CMK (cell line): ENCODE measurements around the gene OR13C9.
"Not testable (repeated sequence)": the region's sequence is repeated elsewhere in the genome, so short reads cannot be mapped to it uniquely, and the experiment has no call there.

ENCODE experiments used
- DNase-seq: peaks from one replicate; pipeline ENCODE4 v3.0.0-alpha.2; 2010; ENCODE audit warnings: low read depth

Gene OR13C9, protein sequence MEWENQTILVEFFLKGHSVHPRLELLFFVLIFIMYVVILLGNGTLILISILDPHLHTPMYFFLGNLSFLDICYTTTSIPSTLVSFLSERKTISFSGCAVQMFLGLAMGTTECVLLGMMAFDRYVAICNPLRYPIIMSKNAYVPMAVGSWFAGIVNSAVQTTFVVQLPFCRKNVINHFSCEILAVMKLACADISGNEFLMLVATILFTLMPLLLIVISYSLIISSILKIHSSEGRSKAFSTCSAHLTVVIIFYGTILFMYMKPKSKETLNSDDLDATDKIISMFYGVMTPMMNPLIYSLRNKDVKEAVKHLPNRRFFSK

DNA sequence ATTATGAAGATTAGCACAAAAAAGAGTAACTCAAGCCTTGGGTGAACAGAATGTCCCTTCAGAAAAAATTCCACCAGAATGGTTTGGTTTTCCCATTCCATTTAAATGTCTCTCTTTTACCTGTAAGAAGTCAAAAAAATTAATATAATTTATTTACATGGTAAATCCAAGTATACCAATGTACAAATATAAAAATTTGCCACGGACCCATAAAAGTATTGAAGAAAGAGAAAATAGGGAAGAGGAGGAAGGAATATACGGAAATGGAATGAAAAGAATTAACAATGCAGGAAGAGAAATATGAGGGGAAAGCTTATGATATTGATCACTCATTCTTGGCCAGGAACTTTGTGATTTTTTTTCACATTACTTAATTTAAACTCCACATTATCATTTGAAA, at the start of gene OR13C9:
Gene OR13C9, minus strand, starts transcription at position 101 of the 400 bp plus-strand sequence. Its CDS starts 0 bp downstream, at position 101.
- DNase-seq = no peak

- DNase-seq = no peak
These were observed 40.6 kb upstream of the OR13C9 start for GRCh38 chr9:104658496-104659195.

DNA sequence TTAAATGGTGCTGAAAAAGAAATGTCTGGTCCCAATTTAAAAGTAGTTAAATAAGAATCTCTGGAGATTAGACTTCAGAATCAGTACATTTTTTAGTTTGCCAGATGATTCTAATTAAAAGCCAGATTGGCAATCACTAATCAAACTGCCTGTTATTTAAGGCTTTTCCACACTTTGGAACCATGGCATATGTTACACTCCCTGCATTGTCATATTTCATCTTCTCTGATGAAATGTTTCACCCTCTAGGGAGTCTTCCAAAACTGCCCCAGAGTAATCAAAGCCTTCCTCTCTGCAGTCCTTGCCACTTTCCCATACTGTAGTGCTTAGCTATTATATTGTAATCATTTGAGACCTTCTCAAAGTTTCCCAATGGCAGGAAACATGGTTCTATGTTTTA, 17.5 kb upstream of the OR13C9 start:
- DNase-seq = no peak

DNA sequence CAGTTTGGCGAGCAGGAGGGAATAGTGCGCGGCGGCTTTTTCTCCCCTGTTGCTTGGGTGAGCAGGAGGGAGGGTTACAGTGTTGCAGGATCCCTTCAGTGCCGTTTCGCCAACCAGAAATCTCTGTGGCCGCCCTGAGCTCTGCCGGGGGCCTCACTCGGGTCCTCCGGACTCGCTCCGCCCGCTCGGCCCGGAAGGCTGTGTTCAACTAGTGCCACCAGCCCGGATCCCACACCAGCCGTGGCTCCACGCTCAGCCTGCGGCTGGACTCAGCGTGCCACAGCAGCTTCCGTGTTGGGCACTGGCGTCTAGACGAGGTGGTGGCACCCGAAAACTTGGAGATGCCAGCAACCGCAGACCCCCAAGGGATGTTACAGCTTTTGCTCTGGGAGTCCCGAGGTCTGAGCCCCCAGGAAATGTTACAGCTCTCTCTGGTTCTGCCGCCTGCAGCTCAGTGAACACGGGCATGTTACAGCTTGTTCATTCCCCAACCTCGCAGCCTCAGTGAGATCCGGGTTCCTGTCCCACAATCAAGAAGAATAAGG, 16.0 kb upstream of the OR13C9 start:
- DNase-seq = no peak

GRCh38 chr9:104625964-104626363, 8.0 kb upstream of the OR13C9 start:
- not testable (repeated sequence) for DNase-seq

DNA sequence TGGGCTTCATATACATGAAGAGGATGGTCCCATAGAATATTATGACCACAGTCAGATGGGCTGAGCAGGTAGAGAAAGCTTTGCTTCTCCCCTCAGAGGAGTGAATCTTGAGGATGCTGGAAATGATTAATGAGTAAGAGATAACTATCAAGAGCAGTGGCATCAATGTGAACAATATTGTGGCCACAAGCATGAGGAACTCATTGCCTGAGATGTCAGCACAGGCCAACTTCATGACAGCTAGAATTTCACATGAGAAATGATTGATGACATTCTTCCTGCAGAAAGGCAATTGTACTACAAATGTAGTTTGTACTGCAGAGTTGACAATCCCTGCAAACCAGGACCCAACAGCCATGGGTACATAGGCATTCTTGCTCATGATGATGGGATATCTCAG, 586 bp downstream of the OR13C9 start:
- DNase-seq = no peak

- DNase-seq = no peak
These were observed 6.8 kb downstream of the OR13C9 start for GRCh38 chr9:104611213-104611612.

GRCh38 chr9:104608336-104608735, 9.7 kb downstream of the OR13C9 start:
- no peak for DNase-seq

GRCh38 chr9:104606152-104606551, 11.9 kb downstream of the OR13C9 start:
- DNase-seq = no peak

- not testable (repeated sequence) for DNase-seq
These were observed 12.5 kb downstream of the OR13C9 start, which contains the start of gene OR13C2 for GRCh38 chr9:104605527-104605926. OR13C2 (minus strand) TSS chr9:104605627; CDS start chr9:104605627, 0 bp downstream.

DNA sequence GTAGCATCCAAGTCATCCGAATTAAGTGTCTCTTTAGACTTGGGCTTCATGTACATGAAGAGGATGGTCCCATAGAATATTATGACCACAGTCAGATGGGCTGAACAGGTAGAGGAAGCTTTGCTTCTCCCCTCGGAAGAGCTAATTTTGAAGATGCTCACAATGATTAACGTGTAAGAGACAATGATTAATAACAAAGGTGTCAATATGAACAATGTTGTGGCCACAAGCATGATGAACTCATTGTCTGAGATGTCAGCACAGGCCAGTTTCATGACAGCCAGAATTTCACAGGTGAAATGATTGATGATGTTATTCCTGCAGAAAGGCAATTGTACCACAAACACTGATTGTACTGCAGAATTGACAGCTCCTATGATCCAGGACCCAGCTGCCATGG, 13.2 kb downstream of the OR13C9 start:
- no peak for DNase-seq

- not testable (repeated sequence) for DNase-seq
These were observed 18.7 kb downstream of the OR13C9 start, which contains the start of gene OR13C5 for GRCh38 chr9:104599313-104599712. OR13C5 (minus strand) TSS chr9:104599413; CDS start chr9:104599413, 0 bp downstream.

- not testable (repeated sequence) for DNase-seq
These were observed 19.3 kb downstream of the OR13C9 start for GRCh38 chr9:104598749-104599148.

DNA sequence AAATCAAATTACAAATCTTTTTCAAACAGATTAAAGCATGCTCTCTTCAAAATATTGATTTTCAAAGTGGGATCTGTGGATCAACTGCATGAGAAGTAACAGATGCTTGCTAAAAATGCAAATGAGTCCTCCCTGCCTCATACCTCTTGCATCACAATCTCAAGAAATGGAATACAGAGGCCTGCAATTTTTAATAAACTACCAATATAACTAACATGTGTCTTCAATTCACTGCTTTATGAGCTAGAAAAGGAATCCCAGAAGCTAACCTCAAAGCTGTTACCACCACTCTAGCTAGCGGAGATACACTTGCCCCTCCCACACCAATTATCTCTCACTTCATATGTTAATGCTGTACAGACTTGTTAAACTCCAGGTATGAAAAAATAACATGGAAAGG, 28.4 kb downstream of the OR13C9 start:
- no peak for DNase-seq

GRCh38 chr9:104586496-104587180, 31.4 kb downstream of the OR13C9 start:
- DNase-seq = no peak

DNA sequence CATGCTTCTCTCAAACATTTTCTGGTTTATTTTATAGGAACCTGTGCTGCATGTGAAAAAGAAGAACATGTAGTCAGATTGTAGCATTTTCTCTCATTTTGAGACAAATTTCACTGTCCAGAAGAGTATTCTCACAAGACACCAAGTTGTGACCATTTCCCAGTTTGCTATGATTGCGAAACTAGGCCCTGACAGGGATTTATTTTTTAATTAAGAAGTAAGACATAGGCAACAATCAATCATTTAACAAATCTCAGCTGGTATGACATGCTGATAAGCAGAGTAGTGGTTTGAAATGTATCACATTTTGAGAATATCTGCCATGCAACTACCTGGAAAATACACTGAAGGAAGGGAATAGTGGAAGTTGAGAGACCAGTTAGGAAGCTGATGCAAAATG, 37.4 kb downstream of the OR13C9 start:
- DNase-seq = no peak

GRCh38 chr9:104577263-104577662, 40.7 kb downstream of the OR13C9 start:
- no peak for DNase-seq

GRCh38 chr9:104575456-104575855, 42.5 kb downstream of the OR13C9 start:
- DNase-seq = no peak

GRCh38 chr9:104572612-104573011, 45.4 kb downstream of the OR13C9 start:
- no peak for DNase-seq

DNA sequence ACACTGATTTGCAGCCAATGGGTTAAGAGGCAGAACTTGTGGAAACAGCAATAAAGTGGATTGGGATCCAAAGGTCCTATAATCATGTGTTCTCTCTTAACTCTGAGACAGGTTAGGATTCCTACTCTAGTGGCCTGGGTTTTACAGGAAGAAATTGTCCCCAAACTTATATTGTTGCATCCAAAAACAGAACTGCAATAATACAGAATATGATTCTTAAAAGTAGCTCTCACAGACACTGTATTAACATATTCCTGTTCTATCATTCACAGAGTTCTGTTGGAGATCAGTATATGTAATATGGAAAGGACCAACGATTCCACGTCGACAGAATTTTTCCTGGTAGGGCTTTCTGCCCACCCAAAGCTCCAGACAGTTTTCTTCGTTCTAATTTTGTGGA, 49.1 kb downstream of the OR13C9 start, which contains the start of gene OR13C8:
Gene OR13C8, plus strand, starts transcription at position 301 of the 400 bp plus-strand sequence. Its CDS starts 0 bp downstream, at position 301.
- DNase-seq = no peak
